Activated T-cell treated with anti-CD3 and anti-CD28 coated beads for 48 hours (primary cell): ENCODE data around the gene HSPA4.
"Not testable (repeated sequence)": the region's sequence is repeated elsewhere in the genome, so short reads cannot be mapped to it uniquely, and the experiment has no call there.

Experiments
- DNase-seq: peaks from one replicate; pipeline ENCODE4 v3.0.0-alpha.2; 2020; ENCODE audit warnings: low read depth

Gene HSPA4

GRCh38 chr5:133124891-133125290 is 73.1 kb downstream of the HSPA4 start:
- DNase-seq, result no peak

GRCh38 chr5:133128066-133128465 is 76.3 kb downstream of the HSPA4 start:
- no peak for DNase-seq

GRCh38 chr5:133129289-133129688 is 77.5 kb downstream of the HSPA4 start:
- no peak for DNase-seq

- no peak for DNase-seq
Measured at GRCh38 chr5:133129950-133130349, 78.1 kb downstream of the HSPA4 start.

- no peak for DNase-seq
Measured at GRCh38 chr5:133130387-133131118, 78.7 kb downstream of the HSPA4 start.

GRCh38 chr5:133132717-133133116 is 80.9 kb downstream of the HSPA4 start:
- no peak for DNase-seq

- not testable (repeated sequence) for DNase-seq
Measured at GRCh38 chr5:133133241-133133640, 81.4 kb downstream of the HSPA4 start.

- not testable (repeated sequence) for DNase-seq
Measured at GRCh38 chr5:133136890-133137289, 85.1 kb downstream of the HSPA4 start.

- DNase-seq, result no peak
Measured at GRCh38 chr5:133140311-133140710, 88.5 kb downstream of the HSPA4 start.

GRCh38 chr5:133141746-133142145 is 89.9 kb downstream of the HSPA4 start:
- DNase-seq, result no peak

- DNase-seq, result no peak
Measured at GRCh38 chr5:133142782-133143181, 91.0 kb downstream of the HSPA4 start.

- DNase-seq, result no peak
Measured at GRCh38 chr5:133144245-133144981, 92.6 kb downstream of the HSPA4 start.

- no peak for DNase-seq
Measured at GRCh38 chr5:133145436-133146170, 93.8 kb downstream of the HSPA4 start.

- DNase-seq, result no peak
Measured at GRCh38 chr5:133147411-133147810, 95.6 kb downstream of the HSPA4 start.

- no peak for DNase-seq
Measured at GRCh38 chr5:133147815-133148567, 96.2 kb downstream of the HSPA4 start.

GRCh38 chr5:133149345-133149744 is 97.5 kb downstream of the HSPA4 start:
- DNase-seq, result no peak

- no peak for DNase-seq
Measured at GRCh38 chr5:133150909-133151544, 99.2 kb downstream of the HSPA4 start.

GRCh38 chr5:133154274-133155075 is 102.7 kb downstream of the HSPA4 start:
- no peak for DNase-seq

- DNase-seq, result no peak
Measured at GRCh38 chr5:133155326-133155969, 103.6 kb downstream of the HSPA4 start.
